ENCODE data around the gene FIGN. TPM values are rescaled to one million over a fixed set of nuclear protein-coding genes. Genes with fewer than 3 reads are reported as not detected.

Gene FIGN
- total and polyA plus RNA-seq, 2 of the 4 experiments (the other 2 are of a cell fraction): 0.77 to 0.90 TPM

DNA sequence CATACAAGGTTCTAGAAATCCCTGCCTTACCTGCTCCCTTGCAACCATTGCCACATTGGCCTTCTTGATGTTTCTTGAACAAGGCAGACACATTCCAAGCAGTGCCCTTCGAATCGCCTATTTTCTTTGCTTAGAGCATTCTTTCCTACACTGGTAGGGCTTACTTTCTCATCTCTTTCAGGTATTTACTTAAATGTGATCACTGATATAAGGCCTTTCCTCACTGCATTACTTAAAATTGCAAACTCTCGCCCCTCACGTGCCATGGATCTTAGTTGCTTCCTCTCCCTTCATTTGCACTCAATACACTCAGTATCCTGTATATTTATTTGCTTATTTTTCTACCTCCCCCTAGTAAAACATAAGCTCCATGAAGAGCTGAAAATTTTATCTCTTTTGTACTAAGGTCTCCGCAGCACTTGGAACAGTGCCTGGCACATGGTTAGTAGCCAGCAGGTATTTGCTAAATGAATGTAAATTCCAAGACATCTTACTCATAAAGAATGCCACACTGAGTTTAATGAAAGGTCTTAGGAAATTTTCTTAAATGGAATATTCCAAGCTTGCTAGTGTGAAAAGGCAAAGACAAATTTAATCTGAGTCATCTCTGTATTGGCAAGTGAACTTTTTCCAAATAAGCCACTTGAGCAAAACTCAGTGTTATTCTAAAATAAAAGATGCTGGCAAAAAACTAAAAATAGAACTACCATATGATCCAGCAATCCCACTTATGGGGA, 42.4 kb upstream of the FIGN start:
- Histone ChIP-seq H3K4me2 (ENCODE audit: low read depth, low read length) (no peak overlapping the region), H3K9me1 (ENCODE audit: insufficient read depth, low read length) (no peaks in the 10 kb centered on the region), H2BK120ac (ENCODE audit: low read depth, low read length) (no peak overlapping the region), H3K9ac (ENCODE audit: low read depth, low read length) (no peak overlapping the region), H2BK15ac (ENCODE audit: low read depth, low read length) (no peak overlapping the region), H4K20me1 (ENCODE audit: insufficient read depth, low read length) (no peaks in the 10 kb centered on the region), H4K91ac (ENCODE audit: insufficient read depth, low read depth, low read length) (no peak overlapping the region), H3K27ac (ENCODE audit: insufficient read depth, low read length) (no peak overlapping the region), H2AFZ (replicated peaks; ENCODE audit: low read length, poor library complexity) (no peak overlapping the region), H3K36me3 (ENCODE audit: control insufficient read depth, insufficient read depth, low read length) (no peaks in the 10 kb centered on the region), H3K4me1 (ENCODE audit: control insufficient read depth, insufficient read depth, low read length) (no peaks in the 10 kb centered on the region), H4K8ac (ENCODE audit: low read depth in 2 of 2, low read length in 2 of 2) (no peak overlapping the region), H2AK9ac (replicated peaks; ENCODE audit: low read depth, low read length, poor library complexity) (no peak overlapping the region), H3K4me3 (ENCODE audit: insufficient read depth, low read depth, low read length) (no peak overlapping the region), H3K18ac (ENCODE audit: low read depth, low read length) (no peak overlapping the region), H3K4ac (ENCODE audit: low read depth, low read length) (no peak overlapping the region), H2BK20ac (ENCODE audit: low read depth, low read length) (no peak overlapping the region), H3K56ac (ENCODE audit: extremely low read depth, insufficient read depth, low read length) (no peak overlapping the region), H2BK5ac (ENCODE audit: low read depth, low read length, poor library complexity, severe bottlenecking) (no peak overlapping the region), H3K23ac (ENCODE audit: low read depth, low read length) (no peak overlapping the region), H3K27me3 (ENCODE audit: control insufficient read depth, insufficient read depth, low read length) (no peaks in the 10 kb centered on the region), H3K14ac (replicated peaks; ENCODE audit: low read depth, low read length) (no peak overlapping the region), H4K5ac (ENCODE audit: low read depth, low read length) (no peak overlapping the region; the same call in 1 of the 2 replicates), H3K9me3 (ENCODE audit: control insufficient read depth, insufficient read depth, low read length) (no peaks in the 10 kb centered on the region), H3K79me1 (ENCODE audit: low read depth in 1 of 2, low read length in 2 of 2) (no peaks in the 10 kb centered on the region), H2AK5ac (ENCODE audit: low read depth, low read length) (no peak overlapping the region)
- WGBS, 2 experiments (ENCODE audit: extremely low coverage in 2 of 2, insufficient read length in 1 of 2): 100% methylated on average over 1 of the region's 5 CpGs; no CpG with 5 or more reads in 1 of the 2 experiments
- peak; percentile 62 for DNase-seq
- dilution Hi-C loops (cut with HindIII; ENCODE audit: low sequenced_read_pairs, unreplicated experiment) (no loop called here), intact Hi-C loops (cut with micrococcal nuclease) (loop anchor here (5.0 kb wide), 1 partner anchor 581 kb away; no protein-coding TSS in a partner anchor), in situ Hi-C loops (cut with MboI; ENCODE audit: low sequenced_read_pairs) (no loop called here)
- peak; percentile 27 for ATAC-seq (ENCODE audit: low read depth)
- POLR2A ChIA-PET (ENCODE audit: unreplicated experiment): no interaction called here
- BruUV-seq (replicated peaks): no TSS peak
- CTCF ChIA-PET: no interaction called here
- TF ChIP-seq BHLHE40 (IDR thresholded peaks at IDR 0.05; ENCODE audit: low read depth, low read length) (peak; percentile 31; the same call in 1 of the 2 replicates), RCOR1 (IDR thresholded peaks at IDR 0.05; ENCODE audit: insufficient replicate concordance, low read length) (no peak)

All from IMR-90 (cell line).